GM18909 (cell line): ENCODE measurements around the gene DIPK1A.

ENCODE experiments used
- ATAC-seq: cut with Tn5 transposase; IDR thresholded peaks from one replicate; pipeline ENCODE4 v1.9.1; 2021; ENCODE audit warnings: mild to moderate bottlenecking; ENCODE audit not compliant: unreplicated experiment, poor library complexity

Gene DIPK1A

GRCh38 chr1:92961131-92961895 lies at the start of gene DIPK1A:
Gene DIPK1A, minus strand, starts transcription at chr1:92961462. Its CDS starts 33 bp downstream, at chr1:92961429.
- peak; percentile 46 for ATAC-seq

- ATAC-seq: no peak
Measured at GRCh38 chr1:93007941-93008577, 46.8 kb upstream of the DIPK1A start.

DNA sequence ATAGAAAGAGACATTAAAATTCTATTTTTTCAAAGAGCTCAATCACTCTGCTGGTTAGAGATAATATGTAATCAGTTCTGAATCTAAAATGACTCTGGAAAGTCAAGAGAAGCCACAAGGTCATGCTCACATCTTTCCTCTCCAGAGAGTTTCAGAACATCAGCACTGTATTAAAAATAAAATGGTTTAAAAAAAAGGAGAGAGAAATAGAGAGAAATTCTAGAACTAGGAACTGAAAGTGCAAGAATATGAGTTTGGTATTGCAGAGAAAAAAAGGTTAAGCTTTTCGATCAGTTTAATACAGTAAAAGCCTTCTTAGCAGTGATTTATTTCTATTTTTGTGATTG lies 44.0 kb upstream of the DIPK1A start:
- ATAC-seq: peak; percentile 44

- ATAC-seq: no peak
Measured at GRCh38 chr1:93004566-93005251, 43.4 kb upstream of the DIPK1A start.

GRCh38 chr1:93003981-93004380 lies 42.7 kb upstream of the DIPK1A start:
- ATAC-seq: no peak

- ATAC-seq: no peak
Measured at GRCh38 chr1:93002781-93003180, 41.5 kb upstream of the DIPK1A start.

DNA sequence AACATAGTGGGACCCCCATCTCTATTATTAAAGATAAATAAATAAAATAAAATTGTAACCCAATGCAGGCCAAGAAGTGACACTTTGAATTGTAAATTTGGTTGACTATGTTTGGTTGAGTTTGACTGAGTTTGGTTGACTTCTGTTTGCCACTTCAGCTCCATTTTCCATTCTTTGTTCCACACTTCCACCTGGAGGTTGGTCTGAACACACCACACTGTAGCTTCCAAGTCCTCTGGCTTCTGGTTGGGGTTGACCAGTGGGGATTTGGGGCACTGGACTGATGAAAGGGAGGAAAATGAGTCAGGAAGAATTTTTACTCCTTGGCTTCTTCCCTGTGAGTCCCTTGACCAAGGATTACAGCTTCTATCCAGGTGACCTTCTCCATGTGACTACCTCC lies 40.6 kb upstream of the DIPK1A start:
- ATAC-seq: no peak

DNA sequence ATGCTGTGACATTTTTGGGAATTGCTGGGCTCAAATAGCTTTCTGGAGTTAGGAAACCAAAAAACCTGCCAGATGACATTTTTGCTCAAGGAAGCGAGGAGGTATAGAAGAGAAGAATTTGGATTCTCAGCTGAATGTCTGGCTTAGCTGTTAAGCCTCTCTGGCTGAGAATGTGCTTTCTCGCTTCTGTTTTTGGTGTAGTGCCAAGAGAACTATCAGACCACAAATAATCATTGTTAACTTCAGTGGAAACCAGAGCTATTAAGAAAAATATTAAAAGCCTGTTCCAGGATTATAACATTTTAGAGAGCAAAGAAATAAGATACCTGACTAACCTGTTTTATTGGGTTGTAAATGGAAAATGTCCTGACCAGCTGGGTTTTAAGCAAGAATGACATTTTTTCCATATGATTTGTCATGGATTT lies 39.5 kb upstream of the DIPK1A start:
- ATAC-seq: no peak

DNA sequence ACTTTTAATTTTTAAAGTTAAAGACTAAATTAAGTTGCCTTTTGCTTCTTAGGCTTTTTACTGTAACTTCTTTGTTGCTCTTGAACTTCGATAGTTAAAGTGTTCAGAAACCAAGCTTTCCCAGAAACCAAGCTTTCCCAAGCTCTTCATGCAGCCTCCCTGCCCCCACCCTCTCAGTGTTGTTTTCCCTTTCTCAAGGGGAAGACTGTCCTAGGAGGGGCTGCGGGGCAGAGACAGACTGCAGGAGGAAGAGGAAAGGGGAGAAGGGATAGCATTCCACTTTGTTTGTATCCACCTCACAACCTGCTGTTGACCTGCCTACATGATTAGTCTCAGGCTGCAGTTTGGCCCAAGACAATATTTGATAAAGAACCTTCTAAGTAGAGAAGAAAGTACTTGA lies 39.0 kb upstream of the DIPK1A start:
- no peak for ATAC-seq

GRCh38 chr1:92998821-92999220 lies 37.6 kb upstream of the DIPK1A start:
- ATAC-seq: no peak

GRCh38 chr1:92995441-92996430 lies 34.5 kb upstream of the DIPK1A start:
- ATAC-seq: no peak

- peak; percentile 80 for ATAC-seq
Measured at GRCh38 chr1:92994105-92994712, 32.9 kb upstream of the DIPK1A start.

GRCh38 chr1:92993581-92993980 lies 32.3 kb upstream of the DIPK1A start:
- no peak for ATAC-seq

GRCh38 chr1:92992877-92993276 lies 31.6 kb upstream of the DIPK1A start:
- no peak for ATAC-seq

- no peak for ATAC-seq
Measured at GRCh38 chr1:92992054-92992453, 30.8 kb upstream of the DIPK1A start.

DNA sequence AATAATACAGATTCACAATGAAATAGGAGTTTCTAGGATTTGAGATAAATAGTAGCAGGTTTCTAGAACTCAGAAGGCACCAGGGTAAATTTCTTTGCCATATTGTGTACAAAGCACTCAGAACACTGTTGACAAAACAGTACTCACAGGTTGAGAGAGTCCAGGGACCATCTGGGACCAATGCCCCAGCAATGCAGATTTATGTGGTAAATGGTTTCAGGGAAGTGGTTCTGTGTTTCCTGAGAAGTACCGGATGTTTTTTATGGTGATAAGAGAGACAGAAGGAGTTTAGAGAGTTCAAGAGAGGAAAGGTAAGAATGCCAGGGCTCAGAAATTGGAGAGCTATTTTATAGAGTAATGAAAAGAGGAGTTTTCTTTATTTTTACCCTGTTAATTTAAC lies 29.6 kb upstream of the DIPK1A start:
- ATAC-seq: no peak

DNA sequence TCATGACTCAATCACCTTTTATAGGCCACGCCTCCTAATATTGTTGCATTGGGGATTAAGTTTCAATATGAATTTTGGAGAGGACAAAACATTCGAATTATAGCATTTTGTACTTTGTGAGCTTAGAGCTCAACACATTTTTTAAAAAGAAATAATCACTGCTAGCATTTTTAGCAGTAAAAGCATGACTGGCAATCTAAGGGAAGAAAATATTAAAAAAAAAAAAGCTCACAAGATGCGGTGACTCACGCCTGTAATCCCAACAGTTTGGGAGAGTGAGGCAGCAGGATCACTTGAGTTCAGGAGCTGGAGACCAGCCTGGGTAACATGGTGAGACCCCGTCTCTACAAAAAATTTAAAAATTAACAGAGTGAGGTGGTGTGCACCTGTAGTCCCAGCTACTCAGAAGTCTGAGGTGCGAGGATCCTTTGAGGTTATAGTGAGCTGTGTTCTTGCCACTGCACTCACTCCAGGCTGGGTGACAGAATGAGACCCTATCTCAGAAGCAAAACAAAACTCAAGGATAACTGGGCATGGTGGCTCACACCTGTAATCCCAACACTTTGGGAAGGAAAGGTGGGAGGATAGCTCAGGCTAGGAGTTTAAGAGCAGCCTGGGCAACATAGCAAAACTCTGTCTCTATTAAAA lies 28.8 kb upstream of the DIPK1A start:
- no peak for ATAC-seq

GRCh38 chr1:92989253-92989652 lies 28.0 kb upstream of the DIPK1A start:
- no peak for ATAC-seq

- ATAC-seq: no peak
Measured at GRCh38 chr1:92987462-92987861, 26.2 kb upstream of the DIPK1A start.
